Measurements from ENCODE around the gene SLCO4A1.

The SLCO4A1 gene

DNA sequence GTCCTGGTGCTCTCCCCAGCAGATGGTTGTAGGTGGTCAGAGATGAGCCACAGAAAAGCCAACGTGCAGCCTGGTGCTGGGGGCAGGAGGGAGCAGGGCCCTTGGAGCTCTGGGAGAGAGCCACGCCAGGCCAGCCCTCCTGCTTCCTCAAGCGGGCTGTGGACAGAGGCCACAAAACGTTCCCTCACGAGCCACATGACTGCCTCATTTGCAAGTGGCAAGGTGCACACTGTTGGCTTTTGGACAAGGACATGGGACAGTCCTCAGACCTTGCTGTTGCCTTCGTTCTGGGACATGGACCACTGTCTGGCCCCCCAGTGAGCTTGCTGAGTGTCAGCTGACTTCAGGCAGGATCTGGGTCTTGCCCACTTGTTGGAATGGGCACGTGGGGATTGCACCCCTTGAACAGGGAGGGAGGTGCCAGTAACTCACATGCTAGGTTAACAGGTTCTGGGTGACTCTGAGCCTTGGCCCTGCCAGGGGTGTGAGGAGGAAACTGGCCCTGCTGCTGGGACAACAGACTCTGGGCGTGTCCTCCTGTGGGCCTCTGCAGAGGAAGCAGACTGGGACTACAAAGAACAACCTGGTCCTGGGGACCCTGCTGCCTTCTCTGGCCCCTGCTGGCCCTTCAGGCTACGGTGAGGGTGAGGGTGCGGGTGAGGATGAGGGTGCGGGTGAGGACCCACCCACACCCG, 2.6 kb downstream of the SLCO4A1 start:
- DNase-seq (ENCODE audit: low read depth) = no peak
- TF ChIP-seq, protein P1, sequence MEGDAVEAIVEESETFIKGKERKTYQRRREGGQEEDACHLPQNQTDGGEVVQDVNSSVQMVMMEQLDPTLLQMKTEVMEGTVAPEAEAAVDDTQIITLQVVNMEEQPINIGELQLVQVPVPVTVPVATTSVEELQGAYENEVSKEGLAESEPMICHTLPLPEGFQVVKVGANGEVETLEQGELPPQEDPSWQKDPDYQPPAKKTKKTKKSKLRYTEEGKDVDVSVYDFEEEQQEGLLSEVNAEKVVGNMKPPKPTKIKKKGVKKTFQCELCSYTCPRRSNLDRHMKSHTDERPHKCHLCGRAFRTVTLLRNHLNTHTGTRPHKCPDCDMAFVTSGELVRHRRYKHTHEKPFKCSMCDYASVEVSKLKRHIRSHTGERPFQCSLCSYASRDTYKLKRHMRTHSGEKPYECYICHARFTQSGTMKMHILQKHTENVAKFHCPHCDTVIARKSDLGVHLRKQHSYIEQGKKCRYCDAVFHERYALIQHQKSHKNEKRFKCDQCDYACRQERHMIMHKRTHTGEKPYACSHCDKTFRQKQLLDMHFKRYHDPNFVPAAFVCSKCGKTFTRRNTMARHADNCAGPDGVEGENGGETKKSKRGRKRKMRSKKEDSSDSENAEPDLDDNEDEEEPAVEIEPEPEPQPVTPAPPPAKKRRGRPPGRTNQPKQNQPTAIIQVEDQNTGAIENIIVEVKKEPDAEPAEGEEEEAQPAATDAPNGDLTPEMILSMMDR (conservative IDR thresholded peaks at IDR 0.05; ENCODE audit: low read depth, low read length) = no peak
- no peak overlapping the region for H3K4me3 ChIP-seq (ENCODE audit: low read depth, low read length)

- no peak for DNase-seq (ENCODE audit: low read depth)
- no peak overlapping the region for H3K4me3 ChIP-seq (ENCODE audit: low read depth, low read length)
- TF ChIP-seq, protein P1 (conservative IDR thresholded peaks at IDR 0.05; ENCODE audit: low read depth, low read length) = no peak
These were observed 3.3 kb downstream of the SLCO4A1 start for GRCh38 chr20:62645613-62646012.

DNA sequence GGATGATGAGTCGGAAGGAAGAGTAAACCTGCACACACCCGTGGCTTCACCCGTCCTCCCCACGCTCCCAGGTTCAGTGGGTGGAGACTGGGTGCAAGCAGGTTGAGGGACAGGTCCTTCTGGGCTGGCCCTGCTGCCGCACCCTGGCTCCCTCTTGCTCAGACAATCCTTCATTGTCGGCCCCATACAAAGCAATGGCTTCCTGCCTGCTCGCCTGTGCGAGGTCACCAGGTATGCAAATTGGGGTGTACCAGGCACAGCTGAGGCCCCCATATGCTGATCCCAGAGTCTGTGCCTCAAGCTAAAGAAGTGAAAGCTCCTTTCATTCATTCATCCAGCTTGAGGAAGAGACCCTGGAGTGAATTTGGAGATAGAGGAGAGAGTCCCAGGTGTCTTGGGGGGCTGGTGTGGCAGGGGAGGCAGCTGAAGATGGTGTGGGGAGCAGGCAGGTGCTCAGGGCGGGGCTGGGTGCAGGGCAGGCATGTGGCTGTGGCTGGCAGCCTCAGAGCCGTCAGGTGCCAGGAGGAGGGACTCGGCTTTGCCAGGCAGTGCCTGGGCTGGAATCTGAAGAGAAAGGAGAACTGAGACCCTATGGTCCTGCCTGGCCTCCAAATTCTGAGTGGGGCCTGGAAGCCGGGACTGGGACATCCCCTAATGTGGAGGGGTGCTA, 4.7 kb downstream of the SLCO4A1 start:
- H3K4me3 ChIP-seq (ENCODE audit: low read depth, low read length) = no peak overlapping the region
- DNase-seq (ENCODE audit: low read depth) = no peak
- TF ChIP-seq, protein P1 (conservative IDR thresholded peaks at IDR 0.05; ENCODE audit: low read depth, low read length) = no peak

GRCh38 chr20:62647521-62648317, 5.4 kb downstream of the SLCO4A1 start:
- DNase-seq (ENCODE audit: low read depth) = no peak
- TF ChIP-seq, protein P1 (conservative IDR thresholded peaks at IDR 0.05; ENCODE audit: low read depth, low read length) = no peak
- no peak overlapping the region for H3K4me3 ChIP-seq (ENCODE audit: low read depth, low read length)

DNA sequence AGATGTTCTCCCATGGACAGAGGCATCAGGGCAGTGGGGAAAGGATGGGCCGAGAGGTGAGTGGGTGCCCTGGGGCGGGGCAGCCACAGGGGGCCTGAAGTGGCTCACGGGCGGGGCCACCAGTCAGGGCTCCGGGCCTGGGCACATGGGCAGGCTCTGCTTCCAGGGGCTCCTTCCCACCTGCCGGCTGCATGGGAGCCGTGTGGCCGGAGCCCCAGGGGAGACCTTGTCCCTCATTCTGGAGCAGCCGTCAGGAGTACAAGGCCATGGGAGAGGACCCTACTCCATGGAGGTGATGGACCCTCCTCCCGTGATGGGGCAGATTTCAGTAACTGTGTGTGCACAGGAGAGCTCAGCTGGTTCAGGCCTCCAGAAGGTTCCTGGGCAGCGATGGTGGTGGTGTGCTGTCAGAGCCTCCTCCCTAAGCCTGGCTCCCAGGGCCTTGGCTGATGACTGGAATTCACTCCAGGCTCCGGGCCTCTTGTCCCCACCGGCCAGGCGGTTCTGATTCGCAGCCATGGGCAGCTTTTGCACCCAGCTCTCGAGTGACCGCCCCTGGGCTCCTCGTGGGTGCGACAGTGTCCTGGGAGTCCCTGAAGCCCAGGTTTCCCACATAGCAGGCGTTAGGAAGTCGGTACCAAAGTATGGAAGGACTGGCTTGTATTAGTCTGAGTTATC, 6.2 kb downstream of the SLCO4A1 start:
- DNase-seq (ENCODE audit: low read depth) = no peak
- H3K4me3 ChIP-seq (ENCODE audit: low read depth, low read length) = no peak overlapping the region
- TF ChIP-seq, protein P1 (conservative IDR thresholded peaks at IDR 0.05; ENCODE audit: low read depth, low read length) = no peak

GRCh38 chr20:62649140-62649539, 6.8 kb downstream of the SLCO4A1 start:
- no peak for DNase-seq (ENCODE audit: low read depth)
- H3K4me3 ChIP-seq (ENCODE audit: low read depth, low read length) = no peak overlapping the region
- TF ChIP-seq, protein P1 (conservative IDR thresholded peaks at IDR 0.05; ENCODE audit: low read depth, low read length) = no peak
